K562 (cell line): ENCODE results near the gene KNSTRN. TPM values are rescaled to one million over a fixed set of nuclear protein-coding genes. Genes with fewer than 3 reads are reported as not detected.

Source experiments
- ATF3 ChIP-seq, 2 experiments: fragments of 450-650 bp in 1 of 2; sonication (generic) in 1 of 2; formaldehyde crosslinking in 1 of 2; IDR thresholded peaks in 1 of 2; conservative IDR thresholded peaks in 1 of 2; 2 replicates each; pipeline versions ENCODE4 v1.6.1 to v1.8.1; 2016 to 2023; ENCODE audit warnings: mild to moderate bottlenecking in 2 of 2, moderate library complexity in 2 of 2, inconsistent platforms in 1 of 2, missing genetic modification reagents in 1 of 2
- BCL6 ChIP-seq: fragments of 250-450 bp; sonication (Bioruptor Pico); IDR thresholded peaks from 2 replicates; pipeline ENCODE4 v1.4.0; 2020
- CREB5 ChIP-seq: fragments of 250-450 bp; sonication (Bioruptor Pico); IDR thresholded peaks from 2 replicates; pipeline ENCODE4 v1.5.0; 2020; ENCODE audit warnings: mild to moderate bottlenecking
- DEAF1 ChIP-seq: fragments of 450-650 bp; formaldehyde crosslinking; IDR thresholded peaks from 2 replicates; pipeline ENCODE4 v1.4.0; 2020; ENCODE audit warnings: mild to moderate bottlenecking, moderate library complexity
- EP400 ChIP-seq: fragments of 450-650 bp; IDR thresholded peaks from 2 replicates; pipeline ENCODE4 v1.6.1; 2017; ENCODE audit warnings: antibody characterized with exemption, mild to moderate bottlenecking, moderate library complexity
- HMGN3 ChIP-seq: IDR thresholded peaks from 2 replicates; pipeline ENCODE4 v1.6.1; 2011; ENCODE audit warnings: borderline replicate concordance, low read depth, mild to moderate bottlenecking, mixed read lengths, low read length; ENCODE audit not compliant: insufficient read length; ENCODE audit errors: extremely low read depth
- HNRNPUL1 ChIP-seq: fragments of 200-400 bp; formaldehyde crosslinking; IDR thresholded peaks from 2 replicates; pipeline ENCODE4 v1.6.1; 2017; ENCODE audit warnings: low read length
- PATZ1 ChIP-seq: fragments of 250-450 bp; sonication (Bioruptor Pico); IDR thresholded peaks from 2 replicates; pipeline ENCODE4 v1.5.0; 2020; ENCODE audit warnings: mild to moderate bottlenecking, borderline replicate concordance
- PKNOX1 ChIP-seq: fragments of 450-650 bp; IDR thresholded peaks from 2 replicates; pipeline ENCODE4 v1.6.1; 2016
- POLR2H ChIP-seq: IDR thresholded peaks from 2 replicates; pipeline ENCODE4 v1.6.1; 2016; ENCODE audit warnings: missing genetic modification characterization, low read depth, mild to moderate bottlenecking, control low read depth, missing compliant biosample characterization, moderate library complexity
- YBX1 ChIP-seq: fragments of 450-650 bp; IDR thresholded peaks from 2 replicates; pipeline ENCODE4 v1.7.1; 2016; ENCODE audit warnings: mild to moderate bottlenecking
- ZMIZ1 ChIP-seq, 2 experiments: fragments of 150-350 bp in 1 of 2; IDR thresholded peaks; 2 replicates each; pipeline ENCODE4 v1.6.1; 2012 to 2016; ENCODE audit warnings: low read depth in 2 of 2, low read length in 2 of 2, mild to moderate bottlenecking in 1 of 2, moderate library complexity in 1 of 2
- ZNF217 ChIP-seq: sonication (generic); formaldehyde crosslinking; IDR thresholded peaks from 2 replicates; pipeline ENCODE4 v1.8.0; 2022; ENCODE audit warnings: mild to moderate bottlenecking, missing genetic modification reagents
- ZNF76 ChIP-seq: fragments of 250-450 bp; sonication (Bioruptor Pico); IDR thresholded peaks from 2 replicates; pipeline ENCODE4 v1.4.0; 2020; ENCODE audit warnings: mild to moderate bottlenecking, moderate library complexity, borderline replicate concordance
- polyA plus RNA-seq, 8 experiments: library from polyadenylated mRNA; depleted of rRNA in 4 of 8; stranded (reverse) in 5 of 8; unstranded in 3 of 8; fragments of >200 nt; fragmentation: Nextera tagmentation in 2 of 8; fragmentation: Illumina TruSeq in 1 of 8; extraction: Ambion mirVana in 2 of 8; extraction: Trizol in 1 of 8; gene quantifications; 2 replicates each; pipeline versions ENCODE4 v1.2.1 to v1.2.3, GENCODE V29; 2011 to 2014; ENCODE audit warnings: inconsistent platforms in 1 of 8, missing spikeins in 1 of 8
- total RNA-seq, 7 experiments: library from RNA; depleted of rRNA in 6 of 7; stranded (reverse); fragments of >200 nt in 6 of 7; fragmentation: Illumina TruSeq in 2 of 7; extraction: Trizol in 2 of 7; gene quantifications; 2 replicates each; pipeline versions ENCODE4 v1.2.1 to v1.2.3, GENCODE V29; 2011 to 2021; ENCODE audit warnings: low replicate concordance in 1 of 7

KNSTRN gene
- total and polyA plus RNA-seq, 9 of the 15 experiments (the other 6 are each of a cell fraction or from before 2014, with no cell fraction given) = 48.7 to 88.2 (median 66.3) TPM

- TF ChIP-seq ATF3 (IDR thresholded peaks at IDR 0.05) = no peak
- no peak for TF ChIP-seq ATF3 (CRISPR knock-in tag; conservative IDR thresholded peaks at IDR 0.05)
- no peak for TF ChIP-seq CREB5 (CRISPR knock-in tag)
- TF ChIP-seq PATZ1 (CRISPR knock-in tag) = no peak
- peak; percentile 66 for TF ChIP-seq PKNOX1
- TF ChIP-seq ZNF217 (CRISPR knock-in tag) = no peak
- no peak for TF ChIP-seq BCL6 (CRISPR knock-in tag)
- TF ChIP-seq EP400 = peak; percentile 36; the same call in 1 of the 2 replicates
- peak; percentile 42 for TF ChIP-seq HMGN3
- TF ChIP-seq ZMIZ1 (IDR thresholded peaks at IDR 0.05; ENCODE audit: low read depth in 2 of 2, low read length in 2 of 2) = no peak
- no peak for TF ChIP-seq YBX1
- TF ChIP-seq HNRNPUL1 = no peak
- TF ChIP-seq POLR2H (tag) = no peak
- no peak for TF ChIP-seq DEAF1 (CRISPR knock-in tag)
- no peak for TF ChIP-seq ZNF76
Observed at GRCh38 chr15:40437752-40438687, 55.5 kb downstream of the KNSTRN start (continued).
